ENCODE results near the gene RPL36AL. TPM values are rescaled to one million over a fixed set of nuclear protein-coding genes. Genes with fewer than 3 reads are reported as not detected.
A peak's percentile ranks its signal among the peaks of the same experiment; 100 is the strongest.
"Not testable (repeated sequence)": the region's sequence is repeated elsewhere in the genome, so short reads cannot be mapped to it uniquely, and the experiment has no call there.

The RPL36AL gene
- total and polyA plus RNA-seq, 9 donors, result 170 to 265 (median 189) TPM

DNA sequence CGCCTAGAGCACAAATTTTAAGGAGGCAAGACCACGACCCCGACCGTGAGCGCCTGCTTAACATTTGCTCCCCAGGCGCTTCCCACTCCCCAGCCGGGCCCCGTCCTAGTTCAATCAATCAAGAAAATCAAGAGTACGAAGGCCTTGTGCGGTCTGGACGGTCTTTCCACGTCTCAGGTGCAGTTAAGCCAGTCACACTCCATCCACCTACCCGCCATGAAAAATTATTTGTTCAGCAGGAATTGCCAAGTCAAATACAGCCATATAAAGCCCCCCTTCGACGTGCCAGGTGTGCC lies 22.3 kb downstream of the RPL36AL start:
- peak overlapping the region; percentile 69 for H3K4me3 ChIP-seq (ENCODE audit: low read length)
- no peaks in the 10 kb centered on the region for H3K27me3 ChIP-seq (ENCODE audit: control insufficient read depth, insufficient read depth, low read length)
- H3K9me3 ChIP-seq (replicated peaks; ENCODE audit: control insufficient read depth, low read depth, low read length), result no peaks in the 10 kb centered on the region
- H3K4me1 ChIP-seq (ENCODE audit: control insufficient read depth, insufficient read depth, low read length), result peaks cover 2% of the 10 kb centered on the region
- no peak for DNase-seq
- peak overlapping the region; percentile 98 for H3K27ac ChIP-seq (ENCODE audit: low read length)
- 0% methylated on average over 11 of the region's 15 CpGs for WGBS (ENCODE audit: insufficient coverage)
- H3K36me3 ChIP-seq (ENCODE audit: control insufficient read depth, insufficient read depth, low read length), result peaks cover 9% of the 10 kb centered on the region

DNA sequence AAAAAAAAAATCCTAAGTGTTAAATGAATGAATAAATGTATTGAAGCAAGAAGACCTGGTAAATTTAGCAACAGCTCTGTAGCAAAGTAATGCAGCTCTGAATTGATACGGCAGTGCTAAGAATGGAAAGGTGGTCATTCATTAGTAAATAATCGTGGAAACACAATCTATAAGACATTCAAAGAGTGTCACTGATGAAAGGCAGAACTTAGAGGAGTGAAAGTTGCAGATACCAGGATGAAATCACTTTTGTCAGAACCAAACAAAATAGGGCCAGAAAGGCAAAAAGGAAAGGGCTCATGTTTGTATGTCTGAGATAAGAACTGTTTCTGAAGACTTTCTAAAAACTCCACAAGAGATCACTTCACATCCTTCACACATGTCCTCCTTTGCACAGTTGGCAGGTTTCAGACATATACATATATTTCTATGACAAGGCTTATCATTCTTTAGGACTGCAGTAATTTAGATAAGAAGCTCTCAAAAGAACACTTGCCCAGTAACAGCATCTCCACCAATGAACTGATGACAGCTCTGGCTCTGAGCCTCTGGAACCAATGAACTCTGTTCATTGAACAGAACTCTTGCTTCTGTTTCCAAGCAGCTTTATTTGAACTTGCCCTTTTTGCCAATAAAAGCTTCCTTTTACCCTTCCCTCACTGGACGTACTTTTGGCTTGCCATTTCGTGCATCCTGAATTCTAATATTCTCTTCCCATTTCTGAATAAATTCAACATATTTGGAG lies 25.9 kb downstream of the RPL36AL start:
- no CpG with 5 or more reads among the region's 4 CpGs for WGBS (ENCODE audit: insufficient coverage)
- Histone ChIP-seq H3K27ac (ENCODE audit: low read length) (no peak overlapping the region), H3K4me1 (ENCODE audit: control insufficient read depth, insufficient read depth, low read length) (peaks cover 2% of the 10 kb centered on the region), H3K36me3 (ENCODE audit: control insufficient read depth, insufficient read depth, low read length) (no peaks in the 10 kb centered on the region), H3K27me3 (ENCODE audit: control insufficient read depth, insufficient read depth, low read length) (no peaks in the 10 kb centered on the region), H3K4me3 (ENCODE audit: low read length) (no peak overlapping the region), H3K9me3 (replicated peaks; ENCODE audit: control insufficient read depth, low read depth, low read length) (no peaks in the 10 kb centered on the region)
- peak; percentile 59 for DNase-seq

- no peak overlapping the region for H3K27ac ChIP-seq (ENCODE audit: low read length)
- no peak for DNase-seq
- no peaks in the 10 kb centered on the region for H3K36me3 ChIP-seq (ENCODE audit: control insufficient read depth, insufficient read depth, low read length)
- H3K9me3 ChIP-seq (replicated peaks; ENCODE audit: control insufficient read depth, low read depth, low read length), result no peaks in the 10 kb centered on the region
- H3K4me3 ChIP-seq (ENCODE audit: low read length), result no peak overlapping the region
- no peaks in the 10 kb centered on the region for H3K4me1 ChIP-seq (ENCODE audit: control insufficient read depth, insufficient read depth, low read length)
- WGBS (ENCODE audit: insufficient coverage), result no CpG with 5 or more reads among the region's 3 CpGs
- no peaks in the 10 kb centered on the region for H3K27me3 ChIP-seq (ENCODE audit: control insufficient read depth, insufficient read depth, low read length)
Measured at GRCh38 chr14:49593016-49593415, 27.4 kb downstream of the RPL36AL start.

DNA sequence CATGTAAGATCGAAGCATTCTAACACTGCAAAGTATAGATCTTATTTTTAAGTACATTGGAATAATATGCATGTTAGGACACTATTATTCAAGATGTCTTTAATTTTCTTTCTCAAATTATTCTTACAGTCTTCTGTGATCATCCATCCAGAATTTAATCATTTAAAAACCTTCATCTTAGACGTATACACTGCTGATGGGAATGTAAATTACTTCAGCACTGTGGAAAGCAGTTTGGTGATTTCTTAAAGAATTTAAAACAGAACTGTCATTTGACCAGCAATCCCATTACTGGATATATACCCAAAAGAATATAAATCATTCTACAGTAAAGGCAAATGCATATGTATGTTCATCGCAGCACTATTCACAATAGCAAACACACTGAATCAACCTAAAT lies 31.0 kb downstream of the RPL36AL start:
- Histone ChIP-seq H3K36me3 (ENCODE audit: control insufficient read depth, insufficient read depth, low read length) (peaks cover 2% of the 10 kb centered on the region), H3K27ac (ENCODE audit: low read length) (no peak overlapping the region), H3K9me3 (replicated peaks; ENCODE audit: control insufficient read depth, low read depth, low read length) (no peaks in the 10 kb centered on the region), H3K27me3 (ENCODE audit: control insufficient read depth, insufficient read depth, low read length) (no peaks in the 10 kb centered on the region), H3K4me3 (ENCODE audit: low read length) (no peak overlapping the region), H3K4me1 (ENCODE audit: control insufficient read depth, insufficient read depth, low read length) (peaks cover 8% of the 10 kb centered on the region)
- no CpG with 5 or more reads among the region's 3 CpGs for WGBS (ENCODE audit: insufficient coverage)
- DNase-seq, result no peak

- no CpG with 5 or more reads among the region's 21 CpGs for WGBS (ENCODE audit: insufficient coverage)
- Histone ChIP-seq H3K9me3 (replicated peaks; ENCODE audit: control insufficient read depth, low read depth, low read length) (no peaks in the 10 kb centered on the region), H3K36me3 (ENCODE audit: control insufficient read depth, insufficient read depth, low read length) (peaks cover 18% of the 10 kb centered on the region), H3K4me1 (ENCODE audit: control insufficient read depth, insufficient read depth, low read length) (peaks cover 13% of the 10 kb centered on the region), H3K27ac (ENCODE audit: low read length) (peak overlapping the region; percentile 98), H3K4me3 (ENCODE audit: low read length) (peak overlapping the region; percentile 97), H3K27me3 (ENCODE audit: control insufficient read depth, insufficient read depth, low read length) (no peaks in the 10 kb centered on the region)
- peak; percentile 77 for DNase-seq
Measured at GRCh38 chr14:49586673-49587460, 33.6 kb downstream of the RPL36AL start.

DNA sequence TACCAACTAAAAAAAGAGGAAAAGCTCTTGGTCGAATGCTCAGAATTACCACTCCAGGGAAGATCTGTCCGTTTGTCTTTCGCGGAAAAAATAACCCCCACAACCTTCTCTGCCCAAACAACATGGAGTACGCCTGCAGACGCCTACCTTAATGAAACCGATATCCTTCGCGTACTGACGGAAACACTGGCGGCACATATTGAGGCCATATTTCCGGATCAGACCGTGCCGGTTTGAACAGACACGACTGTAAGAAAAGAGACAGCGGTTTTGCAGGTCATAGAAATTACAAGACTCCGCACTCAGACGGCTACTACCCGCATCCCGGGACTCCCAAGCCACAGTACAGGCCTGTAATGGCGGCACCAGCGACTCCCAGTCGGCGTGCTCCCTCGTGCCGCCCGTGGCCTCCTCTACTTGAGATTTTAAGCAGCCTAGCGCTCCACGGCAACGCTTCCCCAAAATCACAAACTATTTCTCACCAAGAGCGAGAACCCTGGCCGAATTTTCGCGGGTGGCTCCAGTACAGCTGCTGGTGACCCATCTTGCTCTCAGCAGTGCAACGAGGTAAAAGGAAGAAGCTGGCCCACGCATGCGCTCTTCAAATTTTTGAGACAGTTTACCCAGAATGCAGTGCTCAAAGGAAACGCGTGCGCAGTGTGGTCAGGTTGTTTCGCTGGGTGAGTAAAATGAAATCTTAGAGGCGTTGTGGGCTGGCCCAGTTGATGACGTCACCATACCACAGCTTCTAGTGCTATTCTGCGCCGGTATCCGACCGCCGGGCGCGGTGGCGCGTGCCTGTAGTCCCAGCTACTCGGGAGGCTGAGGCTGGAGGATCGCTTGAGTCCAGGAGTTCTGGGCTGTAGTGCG lies 34.4 kb downstream of the RPL36AL start, which contains the start of gene RPS29:
Gene RPS29 (minus strand): TSS at position 578 of the 870 bp plus-strand sequence. CDS start 34 bp downstream, at position 544.
- Histone ChIP-seq H3K36me3 (ENCODE audit: control insufficient read depth, insufficient read depth, low read length) (peaks cover 18% of the 10 kb centered on the region), H3K27me3 (ENCODE audit: control insufficient read depth, insufficient read depth, low read length) (no peaks in the 10 kb centered on the region), H3K4me3 (ENCODE audit: low read length) (peak within 1 kb of the TSS; percentile 97), H3K9me3 (replicated peaks; ENCODE audit: control insufficient read depth, low read depth, low read length) (no peaks in the 10 kb centered on the region), H3K27ac (ENCODE audit: low read length) (peak within 1 kb of the TSS; percentile 98), H3K4me1 (ENCODE audit: control insufficient read depth, insufficient read depth, low read length) (peaks cover 13% of the 10 kb centered on the region)
- under 1% methylated on average over 40 of the region's 55 CpGs for WGBS (ENCODE audit: insufficient coverage)
- DNase-seq, result peak; percentile 100

GRCh38 chr14:49584981-49585640 lies 35.3 kb downstream of the RPL36AL start:
- H3K27me3 ChIP-seq (ENCODE audit: control insufficient read depth, insufficient read depth, low read length); H3K9me3 ChIP-seq (replicated peaks; ENCODE audit: control insufficient read depth, low read depth, low read length); DNase-seq: not testable (repeated sequence)
- Histone ChIP-seq H3K36me3 (ENCODE audit: control insufficient read depth, insufficient read depth, low read length) (peaks cover 18% of the 10 kb centered on the region), H3K27ac (ENCODE audit: low read length) (peak overlapping the region; percentile 98), H3K4me3 (ENCODE audit: low read length) (peak overlapping the region; percentile 97), H3K4me1 (ENCODE audit: control insufficient read depth, insufficient read depth, low read length) (peaks cover 13% of the 10 kb centered on the region)
- 14% methylated on average over 19 of the region's 32 CpGs for WGBS (ENCODE audit: insufficient coverage)

- peaks cover 13% of the 10 kb centered on the region for H3K4me1 ChIP-seq (ENCODE audit: control insufficient read depth, insufficient read depth, low read length)
- H3K9me3 ChIP-seq (replicated peaks; ENCODE audit: control insufficient read depth, low read depth, low read length), result no peaks in the 10 kb centered on the region
- peaks cover 18% of the 10 kb centered on the region for H3K36me3 ChIP-seq (ENCODE audit: control insufficient read depth, insufficient read depth, low read length)
- no peak overlapping the region for H3K27ac ChIP-seq (ENCODE audit: low read length)
- DNase-seq, result no peak
- no peaks in the 10 kb centered on the region for H3K27me3 ChIP-seq (ENCODE audit: control insufficient read depth, insufficient read depth, low read length)
- WGBS (ENCODE audit: insufficient coverage), result 93% methylated on average over 10 of the region's 11 CpGs
- no peak overlapping the region for H3K4me3 ChIP-seq (ENCODE audit: low read length)
Measured at GRCh38 chr14:49584058-49584457, 36.4 kb downstream of the RPL36AL start.

- no peak overlapping the region for H3K27ac ChIP-seq (ENCODE audit: low read length)
- H3K9me3 ChIP-seq (replicated peaks; ENCODE audit: control insufficient read depth, low read depth, low read length), result no peaks in the 10 kb centered on the region
- WGBS (ENCODE audit: insufficient coverage), result 88% methylated on average over 2 of the region's 6 CpGs
- DNase-seq, result no peak
- no peak overlapping the region for H3K4me3 ChIP-seq (ENCODE audit: low read length)
- no peaks in the 10 kb centered on the region for H3K27me3 ChIP-seq (ENCODE audit: control insufficient read depth, insufficient read depth, low read length)
- H3K4me1 ChIP-seq (ENCODE audit: control insufficient read depth, insufficient read depth, low read length), result peaks cover 13% of the 10 kb centered on the region
- H3K36me3 ChIP-seq (ENCODE audit: control insufficient read depth, insufficient read depth, low read length), result peaks cover 18% of the 10 kb centered on the region
Measured at GRCh38 chr14:49583629-49584028, 36.8 kb downstream of the RPL36AL start.

All from muscle of leg (tissue), 11 donors.